Liver (tissue), 3 donors: Measurements from ENCODE around the gene GJD3.

Experiments used
- FOXA1 ChIP-seq: IDR thresholded peaks from 2 replicates; pipeline ENCODE4 v1.6.1; 2016; ENCODE audit warnings: antibody characterized with exemption
- FOXA2 ChIP-seq: IDR thresholded peaks from 2 replicates; pipeline ENCODE4 v1.6.1; 2016; ENCODE audit warnings: antibody characterized with exemption
- GABPA ChIP-seq, 2 donors: IDR thresholded peaks in 1 of 2; conservative IDR thresholded peaks in 1 of 2; 2 replicates each; pipeline ENCODE4 v1.6.1; 2016; ENCODE audit warnings: antibody characterized with exemption in 2 of 2, mild to moderate bottlenecking in 1 of 2, moderate library complexity in 1 of 2
- RAD21 ChIP-seq, 2 donors: IDR thresholded peaks; 2 replicates each; pipeline ENCODE4 v1.6.1; 2016; ENCODE audit warnings: antibody characterized with exemption in 2 of 2, mild to moderate bottlenecking in 2 of 2
- SP1 ChIP-seq: IDR thresholded peaks from 2 replicates; pipeline ENCODE4 v1.6.1; 2018; ENCODE audit warnings: antibody characterized with exemption, mild to moderate bottlenecking
- TAF1 ChIP-seq: conservative IDR thresholded peaks from 2 replicates; pipeline ENCODE4 v1.6.1; 2016; ENCODE audit warnings: antibody characterized with exemption, mild to moderate bottlenecking
- YY1 ChIP-seq: IDR thresholded peaks from 2 replicates; pipeline ENCODE4 v1.6.1; 2016; ENCODE audit warnings: antibody characterized with exemption, mild to moderate bottlenecking
- ZBTB33 ChIP-seq: IDR thresholded peaks from 2 replicates; pipeline ENCODE4 v1.6.1; 2016; ENCODE audit warnings: antibody characterized with exemption
- TF ChIP-seq, protein P1 (sequence below): fragments of 150-350 bp; IDR thresholded peaks from 2 replicates; pipeline ENCODE4 v1.5.1; 2017; ENCODE audit warnings: improper control_type of control experiment, low read depth, low read length; ENCODE audit not compliant: missing input control
- TF ChIP-seq, protein P2 (sequence below): IDR thresholded peaks from 2 replicates; pipeline ENCODE4 v1.6.1; 2016; ENCODE audit warnings: antibody characterized with exemption, mild to moderate bottlenecking
- donor health status: healthy.
- donor health status: healthy.

DNA sequence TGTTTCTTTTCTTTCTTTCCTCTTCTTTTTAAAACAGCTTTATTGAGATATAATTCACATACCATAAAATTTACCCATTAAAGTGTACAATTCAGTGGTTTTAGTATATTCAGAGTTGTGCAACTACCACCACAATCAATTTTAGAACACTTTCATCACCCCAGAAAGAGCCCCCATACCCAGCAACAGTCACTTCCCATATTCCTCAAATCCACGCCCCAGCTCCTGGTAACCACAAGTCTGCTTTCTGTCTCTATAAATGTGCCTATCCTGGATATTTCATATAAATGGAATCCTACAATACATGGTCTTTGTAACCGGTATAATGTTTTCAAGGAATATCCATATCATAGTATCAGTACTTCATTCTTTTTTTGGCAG is 36.2 kb downstream of the GJD3 start:
- TF ChIP-seq, protein P1, sequence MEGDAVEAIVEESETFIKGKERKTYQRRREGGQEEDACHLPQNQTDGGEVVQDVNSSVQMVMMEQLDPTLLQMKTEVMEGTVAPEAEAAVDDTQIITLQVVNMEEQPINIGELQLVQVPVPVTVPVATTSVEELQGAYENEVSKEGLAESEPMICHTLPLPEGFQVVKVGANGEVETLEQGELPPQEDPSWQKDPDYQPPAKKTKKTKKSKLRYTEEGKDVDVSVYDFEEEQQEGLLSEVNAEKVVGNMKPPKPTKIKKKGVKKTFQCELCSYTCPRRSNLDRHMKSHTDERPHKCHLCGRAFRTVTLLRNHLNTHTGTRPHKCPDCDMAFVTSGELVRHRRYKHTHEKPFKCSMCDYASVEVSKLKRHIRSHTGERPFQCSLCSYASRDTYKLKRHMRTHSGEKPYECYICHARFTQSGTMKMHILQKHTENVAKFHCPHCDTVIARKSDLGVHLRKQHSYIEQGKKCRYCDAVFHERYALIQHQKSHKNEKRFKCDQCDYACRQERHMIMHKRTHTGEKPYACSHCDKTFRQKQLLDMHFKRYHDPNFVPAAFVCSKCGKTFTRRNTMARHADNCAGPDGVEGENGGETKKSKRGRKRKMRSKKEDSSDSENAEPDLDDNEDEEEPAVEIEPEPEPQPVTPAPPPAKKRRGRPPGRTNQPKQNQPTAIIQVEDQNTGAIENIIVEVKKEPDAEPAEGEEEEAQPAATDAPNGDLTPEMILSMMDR: no peak
- TF ChIP-seq YY1 (no peak), GABPA (IDR thresholded peaks at IDR 0.05 in 1 of 2, conservative IDR thresholded peaks at IDR 0.05 in 1 of 2) (no peak), RAD21 (IDR thresholded peaks at IDR 0.05) (no peak), ZBTB33 (no peak), SP1 (no peak), FOXA1 (no peak), TAF1 (no peak), FOXA2 (no peak)
- TF ChIP-seq, protein P2, sequence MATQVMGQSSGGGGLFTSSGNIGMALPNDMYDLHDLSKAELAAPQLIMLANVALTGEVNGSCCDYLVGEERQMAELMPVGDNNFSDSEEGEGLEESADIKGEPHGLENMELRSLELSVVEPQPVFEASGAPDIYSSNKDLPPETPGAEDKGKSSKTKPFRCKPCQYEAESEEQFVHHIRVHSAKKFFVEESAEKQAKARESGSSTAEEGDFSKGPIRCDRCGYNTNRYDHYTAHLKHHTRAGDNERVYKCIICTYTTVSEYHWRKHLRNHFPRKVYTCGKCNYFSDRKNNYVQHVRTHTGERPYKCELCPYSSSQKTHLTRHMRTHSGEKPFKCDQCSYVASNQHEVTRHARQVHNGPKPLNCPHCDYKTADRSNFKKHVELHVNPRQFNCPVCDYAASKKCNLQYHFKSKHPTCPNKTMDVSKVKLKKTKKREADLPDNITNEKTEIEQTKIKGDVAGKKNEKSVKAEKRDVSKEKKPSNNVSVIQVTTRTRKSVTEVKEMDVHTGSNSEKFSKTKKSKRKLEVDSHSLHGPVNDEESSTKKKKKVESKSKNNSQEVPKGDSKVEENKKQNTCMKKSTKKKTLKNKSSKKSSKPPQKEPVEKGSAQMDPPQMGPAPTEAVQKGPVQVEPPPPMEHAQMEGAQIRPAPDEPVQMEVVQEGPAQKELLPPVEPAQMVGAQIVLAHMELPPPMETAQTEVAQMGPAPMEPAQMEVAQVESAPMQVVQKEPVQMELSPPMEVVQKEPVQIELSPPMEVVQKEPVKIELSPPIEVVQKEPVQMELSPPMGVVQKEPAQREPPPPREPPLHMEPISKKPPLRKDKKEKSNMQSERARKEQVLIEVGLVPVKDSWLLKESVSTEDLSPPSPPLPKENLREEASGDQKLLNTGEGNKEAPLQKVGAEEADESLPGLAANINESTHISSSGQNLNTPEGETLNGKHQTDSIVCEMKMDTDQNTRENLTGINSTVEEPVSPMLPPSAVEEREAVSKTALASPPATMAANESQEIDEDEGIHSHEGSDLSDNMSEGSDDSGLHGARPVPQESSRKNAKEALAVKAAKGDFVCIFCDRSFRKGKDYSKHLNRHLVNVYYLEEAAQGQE: no peak
